ENCODE measurements around the gene VSTM2B. TPM values are rescaled to one million over a fixed set of nuclear protein-coding genes. Genes with fewer than 3 reads are reported as not detected.

VSTM2B gene
- total RNA-seq, 1 experiment from 2014 or later, result 0.31 TPM

DNA sequence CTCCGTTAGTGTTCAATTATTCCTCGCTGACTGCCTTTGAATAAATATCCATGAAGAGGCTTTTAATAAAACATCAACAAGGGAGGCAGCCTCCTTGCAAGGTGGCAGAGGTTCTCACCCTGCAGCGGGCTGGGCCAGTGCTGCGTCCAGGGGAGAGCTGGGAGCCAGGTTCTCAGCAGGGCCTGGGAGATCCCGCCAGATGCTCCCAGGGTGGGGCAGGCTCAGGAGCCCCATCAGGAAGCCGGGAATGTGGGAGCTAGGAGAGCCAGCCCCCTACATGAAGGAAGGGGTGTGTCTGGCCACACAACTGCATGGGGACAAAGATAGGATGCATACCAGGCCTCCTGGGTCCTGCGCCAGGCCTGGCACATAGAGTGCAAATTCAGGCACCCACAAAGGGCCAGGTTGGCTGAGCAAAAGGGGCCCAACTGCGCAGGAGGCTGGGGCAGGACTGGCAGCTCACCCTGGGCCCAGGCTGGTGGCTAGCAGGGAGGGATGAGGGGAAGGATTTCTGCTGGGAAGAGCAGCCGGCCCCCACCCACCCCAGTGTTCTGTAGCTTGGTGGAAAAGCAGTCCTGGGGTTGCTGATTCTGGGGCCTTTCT lies 22.8 kb downstream of the VSTM2B start:
- no peak overlapping the region for H3K18ac ChIP-seq (ENCODE audit: insufficient read length, low read depth, low read length)
- no peak overlapping the region for H3K4ac ChIP-seq (ENCODE audit: low read depth, low read length)
- no peaks in the 10 kb centered on the region for H3K23me2 ChIP-seq (ENCODE audit: insufficient read length, low read depth, low read length, poor library complexity, severe bottlenecking)
- H3K14ac ChIP-seq (ENCODE audit: insufficient read depth, low read length), result no peak overlapping the region; the same call in 1 of the 2 replicates
- DNase-seq, result peak; percentile 13
- TF ChIP-seq, protein P1, sequence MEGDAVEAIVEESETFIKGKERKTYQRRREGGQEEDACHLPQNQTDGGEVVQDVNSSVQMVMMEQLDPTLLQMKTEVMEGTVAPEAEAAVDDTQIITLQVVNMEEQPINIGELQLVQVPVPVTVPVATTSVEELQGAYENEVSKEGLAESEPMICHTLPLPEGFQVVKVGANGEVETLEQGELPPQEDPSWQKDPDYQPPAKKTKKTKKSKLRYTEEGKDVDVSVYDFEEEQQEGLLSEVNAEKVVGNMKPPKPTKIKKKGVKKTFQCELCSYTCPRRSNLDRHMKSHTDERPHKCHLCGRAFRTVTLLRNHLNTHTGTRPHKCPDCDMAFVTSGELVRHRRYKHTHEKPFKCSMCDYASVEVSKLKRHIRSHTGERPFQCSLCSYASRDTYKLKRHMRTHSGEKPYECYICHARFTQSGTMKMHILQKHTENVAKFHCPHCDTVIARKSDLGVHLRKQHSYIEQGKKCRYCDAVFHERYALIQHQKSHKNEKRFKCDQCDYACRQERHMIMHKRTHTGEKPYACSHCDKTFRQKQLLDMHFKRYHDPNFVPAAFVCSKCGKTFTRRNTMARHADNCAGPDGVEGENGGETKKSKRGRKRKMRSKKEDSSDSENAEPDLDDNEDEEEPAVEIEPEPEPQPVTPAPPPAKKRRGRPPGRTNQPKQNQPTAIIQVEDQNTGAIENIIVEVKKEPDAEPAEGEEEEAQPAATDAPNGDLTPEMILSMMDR (conservative IDR thresholded peaks at IDR 0.05), result no peak
- Mint-ChIP-seq H3K4me3 (no peak overlapping the region), H3K9me3 (peaks cover 8 to 10% of the 10 kb centered on the region in 2 experiments; a peak in 4 of 5 replicates), H3K36me3 (ENCODE audit: insufficient read depth in 1 of 3, low read depth in 3 of 3) (peaks cover 2 to 3% (median 2%) of the 10 kb centered on the region in 3 experiments; a peak in 3 of 7 replicates), H3K4me1 (peaks cover 6 to 11% of the 10 kb centered on the region in 2 experiments), H3K27me3 (ENCODE audit: low read depth) (peaks cover 15% of the 10 kb centered on the region), H3K27ac (no peak overlapping the region)
- no peak overlapping the region for H3K27ac ChIP-seq (ENCODE audit: insufficient read length, low read depth, low read length)
- no peak overlapping the region for H4K91ac ChIP-seq (ENCODE audit: insufficient read length, low read depth, low read length)
- H2AFZ ChIP-seq (ENCODE audit: low read length), result no peak overlapping the region
- H3K4me2 ChIP-seq (ENCODE audit: insufficient read depth, insufficient read length, low read length), result no peak overlapping the region
- H2BK5ac ChIP-seq (ENCODE audit: insufficient read length, low read length), result no peak overlapping the region
- no peak overlapping the region for H4K5ac ChIP-seq (ENCODE audit: insufficient read length, low read depth, low read length)
- no peak overlapping the region for H2BK12ac ChIP-seq (ENCODE audit: insufficient read length, low read depth, low read length)
- no peak overlapping the region for H2AK5ac ChIP-seq (ENCODE audit: insufficient read length, low read length)
- no peaks in the 10 kb centered on the region for H3K9me3 ChIP-seq (ENCODE audit: control insufficient read depth, low read depth, low read length)
- H4K20me1 ChIP-seq (ENCODE audit: control insufficient read depth, insufficient read depth, insufficient read length), result no peaks in the 10 kb centered on the region
- no peak overlapping the region for H3K9ac ChIP-seq (ENCODE audit: extremely low read depth, insufficient read length, low read length)
- no peaks in the 10 kb centered on the region for H3K4me1 ChIP-seq (ENCODE audit: insufficient read depth, low read length)
- no peak overlapping the region for H2BK120ac ChIP-seq (ENCODE audit: low read depth, low read length, poor library complexity, severe bottlenecking)
- no CpG with 5 or more reads among the region's 9 CpGs for whole genome bisulfite sequencing (ENCODE audit: extremely low coverage, insufficient read length, low lambda C conversion rate)
- H3T11ph ChIP-seq (ENCODE audit: low read length), result no peak overlapping the region
- H2BK20ac ChIP-seq (ENCODE audit: low read depth, low read length, poor library complexity, severe bottlenecking), result no peak overlapping the region
- no peak overlapping the region for H3K56ac ChIP-seq (ENCODE audit: insufficient read length, low read depth, low read length)
- no peaks in the 10 kb centered on the region for H3K27me3 ChIP-seq (ENCODE audit: insufficient read depth, low read length)
- H2BK15ac ChIP-seq (ENCODE audit: low read depth, low read length), result no peak overlapping the region
- no peaks in the 10 kb centered on the region for H3K79me1 ChIP-seq (ENCODE audit: insufficient read depth, low read depth, low read length, poor library complexity, severe bottlenecking)
- H3K79me2 ChIP-seq (ENCODE audit: insufficient read depth, low read length), result no peaks in the 10 kb centered on the region
- no peak overlapping the region for H4K8ac ChIP-seq (replicated peaks; ENCODE audit: insufficient read length, low read depth, low read length)
- no peak overlapping the region for H3K23ac ChIP-seq (ENCODE audit: insufficient read length, low read depth, low read length)
